Brain microvascular endothelial cell (primary cell): ENCODE data around the gene MYT1.

ENCODE experiments used
- DNase-seq: peaks from one replicate; pipeline ENCODE4 v3.0.0-alpha.2; 2020
- H3K27ac ChIP-seq: fragments of 250-450 bp; sonication (Bioruptor Pico); 2 replicates; pipeline ENCODE4 v1.5.1; 2020; ENCODE audit warnings: mild to moderate bottlenecking, moderate library complexity
- H3K27me3 ChIP-seq: fragments of 250-450 bp; sonication (Bioruptor Pico); replicated peaks from 2 replicates; pipeline ENCODE4 v1.5.1; 2020; ENCODE audit warnings: mild to moderate bottlenecking
- H3K36me3 ChIP-seq: fragments of 250-450 bp; sonication (Bioruptor Pico); replicated peaks from 2 replicates; pipeline ENCODE4 v1.5.1; 2020; ENCODE audit warnings: mild to moderate bottlenecking
- H3K4me3 ChIP-seq: 2 replicates; pipeline ENCODE4 v1.5.1; 2011; ENCODE audit warnings: low read depth, mild to moderate bottlenecking, control low read depth, low read length, moderate library complexity
- in situ Hi-C: cut with HindIII; loops from 2 replicates; pipeline ENCODE4 v1.10.0; 2017; ENCODE audit warnings: low sequenced_read_pairs, low pct_ligation_motif_present
- TF ChIP-seq, protein P1 (sequence below): IDR thresholded peaks from 2 replicates; pipeline ENCODE4 v1.5.1; 2011; ENCODE audit warnings: low read depth, mild to moderate bottlenecking, moderate library complexity, low read length, control low read depth, inconsistent platforms; ENCODE audit errors: missing control alignments

Gene MYT1

DNA sequence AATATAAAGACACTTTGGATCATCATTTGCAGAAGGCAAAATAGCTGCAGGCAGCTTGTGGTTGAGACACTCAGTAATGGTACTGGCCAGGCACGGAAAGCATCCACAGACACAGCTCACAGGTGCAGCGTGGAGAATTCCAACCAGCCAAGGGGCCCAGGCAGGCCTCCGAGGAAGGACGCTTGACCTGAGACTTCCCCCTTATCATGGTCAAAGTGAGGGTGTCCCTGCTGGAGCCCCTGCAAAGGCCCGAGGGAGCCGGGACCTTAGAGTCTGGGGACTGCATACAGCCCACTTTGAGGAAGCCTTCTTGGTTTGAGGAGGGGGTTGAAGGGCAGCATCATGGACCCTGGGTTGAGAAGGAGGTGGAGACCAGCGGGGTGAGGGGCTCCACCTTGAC is 15.1 kb upstream of the MYT1 start:
- H3K36me3 ChIP-seq: no peaks in the 10 kb centered on the region
- in situ Hi-C loops: no loop called here
- H3K27ac ChIP-seq: no peak overlapping the region
- no peak overlapping the region for H3K4me3 ChIP-seq
- H3K27me3 ChIP-seq: no peaks in the 10 kb centered on the region
- DNase-seq: no peak
- TF ChIP-seq, protein P1, sequence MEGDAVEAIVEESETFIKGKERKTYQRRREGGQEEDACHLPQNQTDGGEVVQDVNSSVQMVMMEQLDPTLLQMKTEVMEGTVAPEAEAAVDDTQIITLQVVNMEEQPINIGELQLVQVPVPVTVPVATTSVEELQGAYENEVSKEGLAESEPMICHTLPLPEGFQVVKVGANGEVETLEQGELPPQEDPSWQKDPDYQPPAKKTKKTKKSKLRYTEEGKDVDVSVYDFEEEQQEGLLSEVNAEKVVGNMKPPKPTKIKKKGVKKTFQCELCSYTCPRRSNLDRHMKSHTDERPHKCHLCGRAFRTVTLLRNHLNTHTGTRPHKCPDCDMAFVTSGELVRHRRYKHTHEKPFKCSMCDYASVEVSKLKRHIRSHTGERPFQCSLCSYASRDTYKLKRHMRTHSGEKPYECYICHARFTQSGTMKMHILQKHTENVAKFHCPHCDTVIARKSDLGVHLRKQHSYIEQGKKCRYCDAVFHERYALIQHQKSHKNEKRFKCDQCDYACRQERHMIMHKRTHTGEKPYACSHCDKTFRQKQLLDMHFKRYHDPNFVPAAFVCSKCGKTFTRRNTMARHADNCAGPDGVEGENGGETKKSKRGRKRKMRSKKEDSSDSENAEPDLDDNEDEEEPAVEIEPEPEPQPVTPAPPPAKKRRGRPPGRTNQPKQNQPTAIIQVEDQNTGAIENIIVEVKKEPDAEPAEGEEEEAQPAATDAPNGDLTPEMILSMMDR: no peak

DNA sequence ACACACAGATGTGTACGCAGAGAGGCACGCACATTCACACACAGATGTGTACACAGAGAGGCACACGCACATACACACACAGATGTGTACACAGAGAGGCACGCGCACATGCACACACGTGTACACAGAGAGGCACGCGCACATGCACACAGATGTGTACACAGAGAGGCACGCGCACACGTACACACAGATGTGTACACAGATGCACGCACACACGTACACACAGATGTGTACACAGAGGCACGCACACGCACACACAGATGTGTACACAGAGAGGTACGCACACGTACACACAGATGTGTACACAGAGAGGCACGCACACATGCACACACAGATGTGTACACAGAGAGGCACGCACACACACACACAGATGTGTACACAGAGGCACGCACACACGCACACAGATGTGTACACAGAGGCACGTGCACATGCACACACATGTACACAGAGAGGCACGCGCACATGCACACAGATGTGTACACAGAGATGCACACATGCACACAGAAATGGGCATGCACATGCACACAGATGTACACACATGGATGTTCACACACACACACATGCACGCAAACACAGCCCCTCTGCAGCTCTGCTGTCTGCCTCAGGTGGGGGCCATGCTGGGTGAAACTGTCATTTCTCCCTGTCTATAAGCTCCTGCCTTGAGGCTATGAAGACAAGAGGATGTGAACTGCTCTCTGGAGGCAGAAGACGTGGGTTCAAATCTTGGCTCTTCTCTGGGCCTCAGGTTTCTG is 14.3 kb upstream of the MYT1 start:
- TF ChIP-seq, protein P1: no peak
- H3K27me3 ChIP-seq: no peaks in the 10 kb centered on the region
- H3K27ac ChIP-seq: no peak overlapping the region
- no peak overlapping the region for H3K4me3 ChIP-seq
- no peaks in the 10 kb centered on the region for H3K36me3 ChIP-seq
- in situ Hi-C loops: no loop called here
- no peak for DNase-seq

DNA sequence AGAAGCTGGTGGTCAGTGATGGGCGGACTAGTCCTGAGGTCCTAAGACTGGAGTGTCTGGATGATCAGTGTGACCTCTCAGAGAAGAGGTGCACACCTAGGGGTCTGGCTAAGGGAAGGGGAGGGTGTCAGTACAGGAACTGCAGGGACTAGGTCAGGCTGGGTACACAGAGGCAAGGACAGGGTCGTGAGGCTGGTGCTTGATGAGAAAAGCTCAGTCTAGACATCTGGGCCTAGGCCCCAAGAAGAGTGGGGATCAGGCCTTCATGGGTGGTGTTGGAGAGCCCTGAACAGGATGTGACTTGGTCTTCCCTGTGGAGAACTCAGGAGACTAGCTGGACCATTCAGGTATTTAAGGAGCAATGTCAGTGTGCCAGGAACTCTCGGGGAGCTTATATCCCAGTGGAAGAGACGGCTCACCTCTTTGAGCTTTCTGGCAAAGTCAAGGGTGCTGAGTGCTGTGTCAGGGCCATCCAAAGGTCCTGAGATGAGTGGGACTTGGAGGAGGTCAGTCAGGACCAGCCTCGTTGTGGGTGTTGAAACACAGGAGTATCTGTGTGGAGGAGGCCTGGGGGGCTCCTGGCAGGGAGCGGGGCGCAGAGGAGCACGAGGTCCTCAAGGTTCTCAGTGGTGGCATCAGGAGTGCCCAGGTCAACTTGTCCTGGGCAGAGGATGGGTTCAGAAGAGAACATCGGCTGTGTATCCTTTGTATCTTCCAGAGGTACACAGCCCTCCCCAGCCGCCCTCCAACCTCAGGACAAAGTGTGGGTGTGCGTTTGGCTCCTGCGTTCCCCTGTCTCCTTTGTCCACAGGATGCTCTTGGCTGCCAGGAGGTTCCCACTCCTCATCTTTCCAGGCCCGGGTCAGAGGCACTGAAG is 13.3 kb upstream of the MYT1 start:
- no peak for DNase-seq
- in situ Hi-C loops: no loop called here
- H3K36me3 ChIP-seq: no peaks in the 10 kb centered on the region
- H3K27me3 ChIP-seq: no peaks in the 10 kb centered on the region
- TF ChIP-seq, protein P1: no peak
- no peak overlapping the region for H3K27ac ChIP-seq
- no peak overlapping the region for H3K4me3 ChIP-seq

DNA sequence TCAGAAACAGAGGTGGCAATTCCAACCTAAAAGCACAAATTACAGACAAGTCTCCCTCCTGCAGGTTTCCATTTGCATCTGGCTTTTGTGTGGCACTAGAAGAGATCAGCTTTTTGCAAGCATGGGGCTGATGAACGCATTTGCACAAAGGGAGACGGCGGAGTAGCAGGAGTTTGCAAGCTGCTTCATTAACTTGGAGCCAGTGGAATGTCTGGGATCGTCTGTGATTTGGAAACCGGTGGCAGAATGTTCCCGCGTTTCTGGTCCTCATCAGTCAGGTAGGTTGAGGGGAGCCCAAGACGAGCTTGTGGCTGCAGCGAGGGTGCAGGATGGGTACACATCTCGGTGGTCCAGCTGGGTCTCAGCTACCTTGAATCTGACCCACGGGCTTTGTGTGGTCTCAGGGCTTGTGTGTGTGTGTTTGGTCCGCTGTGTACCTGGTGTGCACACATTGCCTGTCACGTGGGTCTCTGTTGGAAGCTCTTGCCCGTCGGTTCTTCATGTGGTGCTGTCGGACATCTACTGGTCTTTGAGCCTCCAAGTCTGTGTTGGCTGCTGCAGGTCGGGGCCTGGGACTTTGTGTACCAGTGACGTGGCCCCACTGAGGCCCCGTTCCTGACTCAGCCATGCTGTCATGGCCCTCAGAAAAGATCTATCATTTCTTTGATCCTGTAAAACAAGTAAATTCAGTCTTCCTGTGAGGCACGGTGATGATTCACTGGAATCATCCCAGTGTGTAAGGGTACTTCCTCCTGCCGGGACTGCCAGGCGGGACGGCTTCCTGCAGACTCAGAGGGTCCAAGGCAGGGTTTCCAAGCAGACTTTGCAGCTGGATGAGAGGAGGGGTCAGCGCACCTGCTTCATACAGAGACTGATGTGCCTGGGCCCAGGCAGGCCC is 12.4 kb upstream of the MYT1 start:
- DNase-seq: no peak
- no peaks in the 10 kb centered on the region for H3K36me3 ChIP-seq
- TF ChIP-seq, protein P1: no peak
- H3K27me3 ChIP-seq: no peaks in the 10 kb centered on the region
- H3K4me3 ChIP-seq: no peak overlapping the region
- H3K27ac ChIP-seq: no peak overlapping the region
- in situ Hi-C loops: no loop called here

DNA sequence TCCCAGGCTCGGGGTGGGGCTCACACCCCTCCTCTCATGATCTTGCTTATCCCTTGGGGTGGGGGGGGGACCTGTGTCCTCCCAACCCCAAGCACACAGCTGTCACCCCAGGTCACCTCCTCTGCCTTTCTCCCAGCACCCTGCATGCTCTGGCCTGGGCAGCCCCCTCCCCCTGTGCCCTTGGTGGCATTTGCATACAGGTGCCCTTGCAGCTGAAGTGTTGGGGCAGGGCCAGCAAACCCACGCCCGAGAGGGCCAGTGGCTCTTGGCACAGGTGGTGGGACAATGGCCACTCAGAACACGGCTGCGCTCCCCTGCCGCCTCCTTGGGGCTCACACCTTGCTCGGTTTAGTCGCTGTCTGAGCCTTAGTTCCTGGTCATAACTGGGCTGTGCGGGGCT is 11.3 kb upstream of the MYT1 start:
- TF ChIP-seq, protein P1: no peak
- Histone ChIP-seq H3K27me3 (no peaks in the 10 kb centered on the region), H3K27ac (no peak overlapping the region), H3K4me3 (no peak overlapping the region), H3K36me3 (no peaks in the 10 kb centered on the region)
- in situ Hi-C loops: no loop called here
- no peak for DNase-seq
